ENCODE data around the gene NOD2.

DNA sequence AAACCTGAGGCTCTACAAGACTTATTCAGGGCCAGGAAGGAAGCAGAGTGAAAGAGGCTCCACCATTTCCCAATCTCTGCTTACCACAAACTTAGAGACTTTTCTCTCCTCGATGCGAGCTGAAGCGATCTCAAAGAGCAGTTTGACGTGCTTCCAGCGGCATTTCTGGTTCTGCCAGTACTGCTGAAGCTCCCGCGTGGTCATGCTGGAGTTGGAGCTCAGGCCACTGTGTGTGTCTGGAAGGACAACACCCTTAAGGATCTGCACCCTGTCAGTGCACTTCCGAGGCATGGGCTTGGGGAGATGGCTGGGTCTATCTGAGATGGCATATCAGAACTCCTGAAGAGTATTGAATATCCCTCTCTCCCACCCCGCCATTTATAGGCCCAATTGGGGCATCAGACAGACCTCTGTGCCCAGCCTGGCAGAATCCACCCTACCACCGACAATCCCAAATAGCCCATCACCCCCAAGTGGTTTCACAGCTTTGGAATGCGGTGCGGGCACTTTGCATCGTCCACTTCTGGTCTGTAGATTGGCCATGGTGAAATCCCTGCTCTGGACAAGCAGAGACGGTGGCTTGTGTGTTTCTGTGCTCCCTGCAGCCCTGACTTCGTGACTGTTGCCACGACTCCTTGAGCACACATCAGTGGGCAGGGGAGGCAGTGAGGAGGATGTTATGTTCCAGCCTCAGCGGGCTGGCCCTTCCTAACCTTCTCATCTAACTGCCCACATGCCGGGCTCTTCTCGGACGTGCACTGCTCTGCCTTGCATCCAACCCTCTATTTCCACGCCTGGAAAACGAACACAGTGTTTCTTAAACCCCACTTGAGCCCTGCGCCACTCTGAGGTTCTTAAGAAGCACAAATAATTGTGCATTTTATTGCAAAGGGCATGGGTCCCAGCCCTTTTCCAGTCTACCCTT is 17.5 kb upstream of the NOD2 start:
- TF ChIP-seq POLR2A (IDR thresholded peaks at IDR 0.05) (no peak), EP300 (IDR thresholded peaks at IDR 0.05; ENCODE audit: low read depth) (no peak)
- TF ChIP-seq, protein P1, sequence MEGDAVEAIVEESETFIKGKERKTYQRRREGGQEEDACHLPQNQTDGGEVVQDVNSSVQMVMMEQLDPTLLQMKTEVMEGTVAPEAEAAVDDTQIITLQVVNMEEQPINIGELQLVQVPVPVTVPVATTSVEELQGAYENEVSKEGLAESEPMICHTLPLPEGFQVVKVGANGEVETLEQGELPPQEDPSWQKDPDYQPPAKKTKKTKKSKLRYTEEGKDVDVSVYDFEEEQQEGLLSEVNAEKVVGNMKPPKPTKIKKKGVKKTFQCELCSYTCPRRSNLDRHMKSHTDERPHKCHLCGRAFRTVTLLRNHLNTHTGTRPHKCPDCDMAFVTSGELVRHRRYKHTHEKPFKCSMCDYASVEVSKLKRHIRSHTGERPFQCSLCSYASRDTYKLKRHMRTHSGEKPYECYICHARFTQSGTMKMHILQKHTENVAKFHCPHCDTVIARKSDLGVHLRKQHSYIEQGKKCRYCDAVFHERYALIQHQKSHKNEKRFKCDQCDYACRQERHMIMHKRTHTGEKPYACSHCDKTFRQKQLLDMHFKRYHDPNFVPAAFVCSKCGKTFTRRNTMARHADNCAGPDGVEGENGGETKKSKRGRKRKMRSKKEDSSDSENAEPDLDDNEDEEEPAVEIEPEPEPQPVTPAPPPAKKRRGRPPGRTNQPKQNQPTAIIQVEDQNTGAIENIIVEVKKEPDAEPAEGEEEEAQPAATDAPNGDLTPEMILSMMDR (IDR thresholded peaks at IDR 0.05): no peak

Measured in transverse colon (tissue), 3 donors.